Stimulated activated CD8-positive, alpha-beta memory T cell treated with anti-CD3 and anti-CD28 coated beads, Interleukin-12 subunit alpha, Interleukin-12 subunit beta, amount 100 ng/mL, for 4 hours (primary cell): ENCODE results near the gene CNPPD1.

Source experiments
- DNase-seq: peaks from one replicate; pipeline ENCODE4 v3.0.0-alpha.2; 2020; ENCODE audit warnings: low read depth

CNPPD1 gene

DNA sequence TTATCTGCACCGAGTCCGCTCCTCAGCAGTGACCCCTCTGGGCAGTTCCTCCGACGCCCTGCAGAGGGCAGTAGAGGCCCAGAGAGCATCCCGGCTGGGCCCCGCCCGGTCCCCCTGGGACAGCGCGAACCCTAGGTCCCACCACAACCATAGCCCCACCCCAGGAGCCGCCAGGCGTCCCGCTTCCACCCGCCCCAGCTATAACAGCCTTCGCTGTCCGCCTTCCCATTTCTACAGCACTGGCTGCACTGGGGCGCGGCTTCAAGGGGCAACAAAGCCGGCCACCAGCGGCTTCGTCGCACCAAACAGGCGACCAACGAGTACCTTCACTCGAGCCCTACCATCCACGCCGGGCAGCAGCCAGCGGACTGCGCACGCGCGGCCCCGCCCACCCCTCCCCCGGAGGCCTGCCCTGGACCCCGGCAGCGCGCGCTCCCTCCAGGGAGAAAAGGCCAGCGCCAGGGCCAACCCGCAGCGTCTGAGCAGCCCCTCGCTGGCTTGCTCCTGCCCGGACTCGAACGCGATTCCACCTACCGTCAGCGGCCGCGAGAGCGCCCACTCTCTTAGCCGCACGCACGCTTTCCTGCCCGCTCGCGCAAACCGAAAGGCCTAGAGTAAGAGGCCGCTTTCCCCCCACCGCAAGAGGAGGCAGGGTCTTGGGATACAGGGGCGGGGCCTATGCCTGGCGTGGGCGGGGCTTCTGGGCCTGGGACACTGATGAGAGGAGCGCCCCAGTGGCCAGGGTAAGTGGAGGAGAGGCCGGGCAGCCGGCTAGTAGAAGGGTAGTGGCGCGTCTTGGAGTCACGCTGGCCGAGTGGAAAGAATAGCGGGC, 16.3 kb downstream of the CNPPD1 start, which contains the start of gene NHEJ1:
NHEJ1 (minus strand) TSS at position 630 of the 832 bp plus-strand sequence. CDS start 2,453 bp downstream, outside the sequence.
- DNase-seq, result peak; percentile 89

DNA sequence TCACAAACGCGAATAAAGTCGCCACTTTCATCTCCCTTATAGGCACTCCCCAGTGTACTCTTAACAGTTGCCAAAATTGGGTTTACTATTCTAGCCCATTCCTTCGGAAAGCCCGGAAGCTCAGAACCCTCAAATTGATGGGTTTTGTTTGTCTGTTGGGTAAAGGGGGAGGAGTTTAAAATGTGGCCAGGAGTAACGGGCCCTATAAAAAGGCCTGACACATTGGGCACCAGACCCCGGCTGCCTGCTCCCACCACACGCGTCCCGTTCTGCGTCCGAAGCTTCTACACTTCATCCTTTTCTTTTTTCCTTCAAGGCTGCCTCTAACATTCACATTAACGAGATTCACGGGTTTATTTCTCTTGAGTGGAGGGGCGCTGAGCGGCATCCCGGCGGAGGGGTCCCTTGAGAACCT, 16.9 kb downstream of the CNPPD1 start:
- DNase-seq, result no peak

DNA sequence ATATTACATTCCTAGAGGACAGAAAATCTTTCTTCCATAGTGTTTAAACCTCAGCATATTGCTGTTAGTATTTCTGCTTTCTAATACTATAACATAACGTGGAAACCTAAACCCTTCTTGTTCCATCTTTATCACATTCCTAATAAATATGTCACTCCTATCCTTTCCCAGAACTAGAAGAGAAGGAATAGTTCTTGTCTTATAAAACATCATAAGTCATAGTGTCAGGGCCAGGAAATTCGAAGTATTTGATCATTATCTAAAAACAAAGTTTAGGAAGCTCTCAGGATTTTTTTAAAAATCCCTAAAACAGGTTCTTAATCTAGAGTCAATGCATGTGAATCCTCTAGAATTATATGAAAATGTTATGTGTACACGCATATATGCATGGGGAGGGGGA, 18.1 kb downstream of the CNPPD1 start:
- DNase-seq, result no peak

DNA sequence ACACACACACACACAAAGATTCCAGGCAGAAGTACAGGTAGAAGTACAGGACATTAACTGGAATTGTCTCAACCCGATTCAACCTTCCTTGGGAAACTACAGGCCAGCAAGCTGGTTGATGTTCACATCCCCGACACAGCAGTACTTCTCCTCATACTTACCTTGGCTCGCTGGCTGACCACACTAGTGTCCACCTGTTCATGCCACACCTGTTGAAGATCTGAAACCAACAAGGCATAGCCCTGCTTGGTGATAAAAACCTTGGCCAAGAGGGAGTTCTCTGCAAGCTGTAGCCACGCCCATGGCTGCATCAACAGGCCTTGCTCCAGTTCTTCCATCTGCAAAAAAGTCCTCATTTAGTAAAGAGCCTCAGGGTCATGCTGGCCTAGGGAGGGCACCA, 18.7 kb downstream of the CNPPD1 start:
- DNase-seq, result no peak

DNA sequence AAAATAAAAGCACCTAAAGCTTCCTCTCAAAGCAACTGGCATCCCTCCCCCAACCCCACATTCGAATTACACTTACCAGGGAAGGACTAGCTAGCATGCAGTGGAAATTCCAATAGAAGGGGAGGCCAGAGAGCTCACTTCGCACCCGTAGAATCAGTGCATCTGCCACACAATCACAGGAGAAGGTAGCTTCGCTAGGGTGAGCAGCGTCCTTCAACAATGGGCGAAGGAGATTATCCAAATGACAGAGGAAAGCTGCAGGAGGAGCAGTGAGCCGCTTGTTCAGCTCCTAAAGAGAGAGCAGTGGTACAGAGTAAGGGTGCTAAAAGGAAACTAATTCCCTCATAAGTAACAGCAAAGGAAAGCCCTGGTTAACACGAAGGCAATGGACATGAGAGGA, 19.3 kb downstream of the CNPPD1 start:
- DNase-seq, result no peak

DNA sequence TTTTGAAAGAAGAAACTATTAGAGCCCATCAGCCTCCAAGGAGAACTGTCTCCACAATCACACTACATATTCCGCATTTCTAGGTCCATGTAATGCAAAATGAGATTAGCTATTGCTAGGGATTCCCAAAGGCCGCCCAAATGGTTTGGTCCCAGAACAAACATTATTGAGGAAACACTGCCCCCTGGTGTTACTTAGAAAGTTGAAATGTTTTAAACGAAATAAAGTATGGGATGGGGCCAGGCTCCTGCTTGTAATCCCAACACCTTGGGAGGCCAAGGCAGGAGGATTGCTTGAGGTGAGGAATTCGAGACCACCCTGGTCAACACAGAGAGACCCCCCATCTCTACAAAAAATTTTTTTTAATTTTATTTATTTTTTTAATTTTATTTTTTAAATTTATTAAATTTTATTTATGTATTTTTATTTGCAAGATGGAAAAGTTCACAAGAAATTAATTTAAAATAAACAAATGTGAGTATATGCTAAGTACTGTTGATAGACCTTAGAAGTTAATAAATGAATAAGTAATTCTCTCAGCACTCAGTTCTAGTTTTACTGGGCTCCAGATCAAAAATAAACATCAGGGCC, 21.6 kb downstream of the CNPPD1 start:
- no peak for DNase-seq

DNA sequence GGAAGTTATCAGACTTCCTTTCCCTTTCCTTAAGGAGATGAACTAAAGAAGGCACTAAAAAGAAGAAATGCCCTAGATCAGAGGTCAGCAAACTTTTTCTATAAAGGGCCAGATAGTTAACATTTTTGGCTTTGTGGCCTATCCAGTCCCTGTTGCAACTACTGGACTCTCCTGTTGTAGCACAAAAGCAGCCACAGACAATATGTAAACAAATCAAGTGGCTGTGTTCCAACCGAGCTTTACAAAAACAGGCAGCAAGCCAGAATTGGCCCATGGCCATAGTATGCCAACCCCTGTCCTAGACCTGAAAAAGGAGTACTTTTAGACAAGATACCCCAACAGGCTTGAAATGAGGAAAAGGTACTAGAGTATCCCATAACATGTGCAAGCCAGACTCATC, 27.1 kb downstream of the CNPPD1 start:
- no peak for DNase-seq

DNA sequence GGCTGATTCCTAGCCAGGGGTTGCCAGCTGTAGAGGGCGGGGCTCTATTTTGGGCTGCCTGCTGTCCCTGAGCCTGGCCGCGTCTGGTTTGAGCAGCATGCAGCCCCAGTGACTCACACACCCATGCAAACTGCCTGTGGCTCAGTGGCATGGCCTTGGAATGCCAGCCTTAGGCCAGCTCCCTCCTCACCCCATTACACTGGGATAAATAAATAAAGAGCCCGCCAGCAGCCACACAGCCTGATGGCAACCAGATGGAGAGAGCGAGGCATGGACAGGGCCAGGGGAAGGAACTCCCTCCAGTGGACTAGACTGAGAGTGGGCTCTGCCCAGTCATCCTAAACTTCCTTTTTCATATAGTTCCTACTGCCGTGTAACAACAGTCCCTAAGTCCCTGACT, 34.4 kb downstream of the CNPPD1 start:
- no peak for DNase-seq

DNA sequence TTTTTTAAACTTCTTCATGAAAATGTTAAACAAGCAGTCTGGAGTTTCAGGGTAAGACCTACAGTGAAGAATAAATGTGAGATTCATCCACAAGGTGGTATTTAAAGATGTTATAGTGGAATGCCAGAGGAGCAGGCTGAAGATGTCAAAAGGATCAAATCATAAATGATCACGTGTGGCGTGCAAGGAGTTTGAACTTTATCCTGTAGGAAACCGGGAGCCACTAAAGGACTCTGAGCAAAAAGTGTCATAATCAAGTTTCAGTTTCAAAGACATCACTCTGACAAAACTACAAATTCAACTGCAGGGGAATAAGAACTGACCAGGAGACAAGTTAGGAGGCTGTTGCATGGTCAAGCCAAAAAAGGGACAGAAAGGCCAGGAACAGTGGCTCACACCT, 36.0 kb downstream of the CNPPD1 start:
- no peak for DNase-seq

DNA sequence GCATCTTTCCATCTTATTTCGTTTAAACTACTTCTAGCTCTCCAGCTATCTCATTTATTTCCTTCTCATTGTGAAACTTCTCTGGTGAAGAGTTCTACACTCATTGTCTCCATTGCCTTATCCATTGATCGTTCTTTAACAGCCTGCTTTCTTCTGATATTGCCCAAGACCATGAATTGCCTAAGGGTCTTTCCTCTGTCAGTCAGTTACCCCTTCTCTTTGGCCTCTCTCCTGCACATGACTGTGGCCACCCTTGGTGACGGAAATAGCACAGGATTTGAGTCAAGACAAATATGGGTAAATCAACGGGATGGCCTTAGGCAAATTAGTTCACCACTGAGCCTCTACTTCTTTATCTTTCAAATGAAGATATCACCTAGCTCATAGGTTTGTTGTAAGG, 42.7 kb downstream of the CNPPD1 start:
- DNase-seq, result no peak

DNA sequence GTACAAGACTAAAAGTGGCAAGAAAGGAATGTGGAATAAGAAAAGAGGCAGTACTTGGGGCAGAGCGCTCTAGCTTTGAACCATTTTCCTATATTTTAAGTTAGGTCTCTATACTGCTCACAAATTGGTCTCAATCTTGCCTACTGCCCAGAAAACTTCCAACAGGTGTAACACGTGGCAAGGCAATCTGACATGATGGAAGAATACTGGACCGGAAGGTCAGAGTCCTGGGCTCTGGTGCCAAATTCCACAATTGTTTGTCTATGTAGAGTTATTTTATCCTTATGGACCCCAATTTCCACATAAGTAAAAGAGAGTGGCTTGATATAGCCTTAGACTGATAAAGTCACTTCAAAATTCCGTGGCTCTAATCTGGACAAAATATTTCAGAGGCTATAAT, 45.0 kb downstream of the CNPPD1 start:
- no peak for DNase-seq

DNA sequence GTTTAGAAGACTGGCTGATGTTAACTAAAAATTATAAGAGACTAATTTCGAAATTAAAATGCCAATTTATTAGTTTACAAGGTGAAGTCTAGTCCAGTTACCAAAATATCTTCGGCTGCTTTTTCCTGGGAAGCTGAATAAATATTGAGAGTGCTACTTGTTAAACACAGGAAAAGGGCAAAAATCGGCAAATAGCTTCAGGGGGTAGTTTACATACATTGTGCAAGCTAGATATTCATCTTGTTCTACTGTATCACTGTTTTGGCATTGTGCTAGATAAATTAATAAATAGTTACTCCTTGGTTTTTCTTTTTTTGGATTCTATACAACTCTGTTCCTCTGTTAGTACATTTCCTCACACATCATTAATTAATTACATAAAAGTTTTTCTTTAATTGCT, 45.4 kb downstream of the CNPPD1 start:
- DNase-seq, result no peak

DNA sequence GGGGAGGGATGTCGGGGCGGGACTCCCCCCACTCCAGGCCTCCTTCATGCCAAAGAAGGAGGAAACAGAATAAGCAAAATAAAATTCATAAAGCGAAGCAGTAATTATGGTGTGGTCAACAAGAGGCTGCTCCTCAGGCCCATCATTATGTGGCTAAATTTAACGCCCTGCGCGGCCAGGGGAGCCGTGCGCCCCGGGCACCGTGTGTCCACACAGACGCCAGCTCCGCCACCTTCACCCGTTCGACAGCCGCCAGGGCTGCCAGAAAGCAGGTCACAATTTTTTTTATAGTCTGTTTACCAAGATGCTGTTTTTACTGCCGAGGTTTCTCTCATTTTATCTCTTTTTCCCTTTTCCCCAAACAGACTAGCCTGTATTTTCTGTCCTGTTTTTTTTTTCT, 47.1 kb downstream of the CNPPD1 start:
- DNase-seq, result no peak

DNA sequence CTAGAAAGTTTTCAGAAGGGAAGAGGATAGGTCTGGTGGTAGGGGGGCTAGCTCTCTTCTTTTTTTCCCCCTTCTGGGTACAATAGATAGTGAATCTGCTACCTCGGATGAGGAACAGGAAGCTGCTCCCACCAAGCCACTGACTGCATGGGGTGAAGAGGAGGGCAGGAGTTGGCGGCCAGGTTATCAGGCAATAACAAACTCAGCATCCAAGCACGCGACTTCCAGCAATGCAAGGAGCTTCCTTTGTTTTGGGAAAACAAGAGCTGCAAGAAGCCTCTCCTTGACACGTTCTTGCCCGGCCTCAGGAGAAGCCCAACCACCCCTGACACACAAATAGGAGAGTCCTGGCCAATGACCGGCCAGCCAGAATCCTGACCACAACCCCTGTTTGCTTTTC, 48.3 kb downstream of the CNPPD1 start:
- DNase-seq, result no peak

DNA sequence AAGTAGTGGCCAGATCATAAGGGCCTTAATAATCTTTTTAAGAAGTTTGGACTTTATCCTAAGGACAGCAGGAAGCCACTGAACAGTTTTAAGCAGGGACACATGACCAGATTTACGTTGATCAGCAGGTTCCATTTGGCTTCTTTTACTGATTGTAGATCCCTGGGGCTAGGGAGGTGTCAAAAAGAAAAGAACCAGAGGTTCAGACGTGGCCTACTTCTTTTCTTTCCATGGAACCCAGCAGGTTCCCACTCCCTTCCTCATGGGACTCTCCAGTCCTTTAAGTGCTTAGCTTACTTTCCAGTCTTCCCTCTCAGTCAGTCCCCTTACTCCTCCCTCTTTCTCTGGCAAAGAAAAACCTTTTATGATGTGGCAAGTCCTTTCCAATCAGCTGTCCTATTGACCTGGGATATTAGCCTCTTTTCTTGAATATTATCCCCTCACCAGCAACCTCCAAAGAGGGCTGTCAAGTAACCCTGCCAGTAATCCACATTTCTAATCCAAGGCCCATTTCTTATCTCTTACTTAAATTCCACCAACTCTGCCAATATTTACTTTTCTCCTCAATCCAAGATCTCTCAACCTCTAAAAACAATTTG, 49.6 kb downstream of the CNPPD1 start:
- no peak for DNase-seq

DNA sequence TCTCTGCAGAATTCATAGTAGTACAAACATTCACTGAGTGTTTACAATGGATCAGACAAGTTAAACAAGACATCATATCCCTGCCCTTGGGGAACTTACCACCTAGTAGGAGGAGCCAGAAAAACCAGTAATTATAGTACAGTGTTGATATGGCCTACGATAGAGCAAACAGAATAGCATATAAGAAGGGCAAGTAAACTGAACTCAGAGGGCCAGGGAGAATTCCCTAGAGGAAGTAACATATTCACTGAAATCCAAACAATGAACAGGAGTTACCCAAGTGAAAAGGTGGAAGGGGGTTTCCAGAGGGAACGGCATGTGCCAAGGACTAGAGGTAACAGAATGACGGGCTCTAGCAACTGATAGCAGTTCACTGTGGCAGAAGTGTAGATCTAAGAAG, 50.2 kb downstream of the CNPPD1 start:
- no peak for DNase-seq

DNA sequence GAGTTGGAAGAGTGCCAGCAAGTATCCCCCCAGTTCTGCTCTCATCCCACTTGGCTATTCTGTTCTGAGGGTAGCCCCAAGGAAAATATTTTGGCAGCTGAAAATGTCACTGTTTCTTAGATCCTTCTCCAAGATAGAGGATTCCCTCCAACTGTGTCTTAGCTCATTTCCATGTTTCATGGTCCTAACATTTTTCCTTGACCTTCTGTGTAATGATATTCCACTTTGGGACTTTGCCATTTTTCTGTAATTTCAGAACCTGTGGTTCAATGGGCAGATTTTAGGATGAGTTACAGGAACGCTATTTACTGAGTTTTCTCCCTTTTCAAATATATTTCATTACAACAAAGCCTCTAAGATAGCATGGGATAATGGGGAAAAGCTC, 50.8 kb downstream of the CNPPD1 start:
- DNase-seq, result no peak

DNA sequence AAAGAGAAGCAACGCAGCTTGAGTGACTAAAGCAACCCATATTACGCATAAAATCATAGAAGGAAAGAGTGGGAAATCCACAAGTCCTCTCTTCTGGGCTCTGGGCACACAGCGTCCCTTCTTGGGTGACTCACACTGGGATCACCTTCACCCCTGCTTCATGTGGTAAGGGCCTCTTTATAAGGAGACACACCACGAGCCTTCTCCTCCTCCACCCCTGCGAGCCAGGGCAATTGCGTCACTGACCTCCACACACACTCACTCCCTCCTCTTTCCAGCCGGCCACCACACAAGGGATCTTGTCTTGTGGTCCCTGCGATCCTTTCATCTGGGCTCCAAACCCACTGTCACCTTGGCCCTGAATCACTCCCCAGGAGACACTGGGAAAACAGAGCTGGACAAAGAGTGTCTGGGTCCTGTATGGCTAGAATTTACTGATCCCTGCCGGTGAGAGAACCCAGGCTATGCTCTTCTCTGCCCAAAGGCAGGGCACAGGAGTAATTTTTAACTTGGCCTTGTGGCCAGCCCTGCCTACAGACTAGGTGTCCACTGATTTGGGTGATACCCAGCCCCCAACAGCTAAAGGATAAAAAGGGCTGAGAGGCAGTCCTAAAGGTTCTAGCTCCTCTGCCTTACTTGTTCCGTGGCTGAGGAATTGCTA, 51.4 kb downstream of the CNPPD1 start:
- no peak for DNase-seq

DNA sequence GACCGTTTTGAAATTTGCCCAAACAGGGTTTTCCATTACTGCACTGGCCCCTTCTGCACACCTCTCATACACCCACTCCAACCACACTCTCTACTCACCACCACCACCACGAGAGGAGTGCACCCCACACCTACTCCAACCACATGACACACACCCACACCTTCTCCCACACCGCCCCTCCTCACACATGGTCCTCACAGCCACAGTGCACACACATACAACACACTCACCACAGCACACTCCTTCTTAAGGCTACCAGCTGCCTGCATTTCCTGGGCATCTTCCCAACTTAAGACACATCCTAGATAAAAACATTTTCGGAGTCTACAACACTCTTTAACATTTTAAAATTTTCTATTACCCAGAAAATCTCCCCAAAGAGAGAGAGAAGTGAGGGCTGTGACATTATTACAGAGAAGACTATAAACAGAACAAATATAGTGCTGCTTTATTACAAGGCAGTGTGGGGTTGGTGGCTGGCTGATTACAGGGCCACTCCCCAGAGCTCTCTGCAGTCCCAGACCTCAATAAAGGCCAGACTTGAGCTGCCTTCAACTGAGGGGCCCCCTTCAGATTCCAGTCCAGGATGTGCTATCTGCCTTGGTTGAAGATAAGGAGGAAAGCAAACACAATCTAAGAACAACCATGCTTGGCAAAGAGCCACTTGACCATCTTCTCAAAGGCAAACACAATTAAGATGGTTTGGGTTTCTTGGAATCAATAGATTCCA, 52.2 kb downstream of the CNPPD1 start:
- peak; percentile 6 for DNase-seq

DNA sequence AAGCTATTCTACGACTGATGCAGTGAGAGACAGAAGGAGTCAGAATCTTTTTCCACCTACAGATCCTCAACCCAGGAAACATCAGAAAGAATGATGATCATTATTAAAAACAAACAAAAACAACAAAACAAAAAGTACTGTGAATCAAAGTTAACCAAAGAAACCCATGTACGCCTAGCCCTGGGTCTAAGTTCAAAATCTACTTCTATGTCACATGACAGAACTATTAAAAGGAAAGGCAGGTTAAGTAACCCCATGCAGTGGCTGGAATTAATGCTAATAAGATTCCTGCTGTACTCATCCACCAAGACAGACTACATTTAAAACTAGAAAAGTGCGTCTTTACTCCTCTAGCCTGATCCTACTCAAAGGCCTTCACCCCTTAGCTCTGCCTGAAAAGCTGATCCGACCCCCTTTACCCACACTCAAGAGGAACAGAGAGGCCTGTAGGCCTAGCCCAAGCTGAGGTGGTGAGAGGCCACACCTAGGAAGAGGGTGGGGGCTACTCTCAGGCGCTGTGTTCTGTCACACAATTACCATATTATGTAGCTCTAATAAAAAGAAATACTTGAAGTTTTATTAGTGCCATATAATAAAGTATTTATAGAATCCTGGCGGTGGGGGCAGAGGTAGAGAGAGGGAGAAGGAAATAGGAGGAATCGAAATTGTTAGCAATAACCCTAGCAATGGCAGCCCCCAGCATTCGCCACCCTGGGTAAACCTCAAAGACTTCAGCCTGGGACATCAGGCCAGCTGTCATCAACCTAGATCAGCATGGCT, 53.2 kb downstream of the CNPPD1 start:
- DNase-seq, result no peak

DNA sequence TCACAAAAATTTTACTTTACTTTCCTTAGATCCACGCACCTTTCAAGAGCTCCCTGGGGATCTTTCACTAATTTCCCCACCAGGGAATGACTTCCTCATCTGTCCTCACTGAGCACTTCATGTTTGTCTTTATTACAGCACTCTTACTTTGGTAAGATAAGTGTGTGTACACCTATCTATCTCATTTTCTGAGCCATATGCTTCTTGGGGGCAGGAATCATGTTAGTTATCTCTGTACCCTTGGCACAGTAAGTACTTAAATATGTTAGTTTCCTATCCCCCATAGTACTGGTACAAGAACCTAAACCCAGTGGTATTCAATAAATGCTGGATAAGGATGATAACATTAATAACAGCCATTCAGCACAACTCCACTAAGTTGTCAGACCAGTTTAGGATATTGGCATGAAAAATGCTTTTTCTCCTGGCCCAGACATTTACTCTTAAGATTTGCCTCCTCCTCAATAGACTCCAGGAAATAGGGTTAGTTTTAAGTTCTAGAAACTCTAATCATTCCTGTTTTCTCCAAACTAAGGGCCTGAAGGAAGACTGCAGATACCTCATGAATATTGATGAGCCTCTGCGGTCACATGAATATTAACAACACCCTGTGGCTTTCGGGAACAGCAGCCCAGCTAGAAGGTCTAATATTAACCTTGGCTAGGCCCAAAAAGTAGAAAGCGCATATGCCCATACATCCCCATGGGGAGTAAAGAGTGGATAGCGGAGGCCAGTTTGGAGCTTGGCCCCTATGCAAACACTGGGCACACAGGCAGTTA, 54.3 kb downstream of the CNPPD1 start:
- no peak for DNase-seq
